RPMI8226 (cell line): ENCODE results near the gene CIB4.

ENCODE experiments used
- DNase-seq: peaks from one replicate; pipeline ENCODE4 v3.0.0-alpha.2; 2015

The CIB4 gene

DNA sequence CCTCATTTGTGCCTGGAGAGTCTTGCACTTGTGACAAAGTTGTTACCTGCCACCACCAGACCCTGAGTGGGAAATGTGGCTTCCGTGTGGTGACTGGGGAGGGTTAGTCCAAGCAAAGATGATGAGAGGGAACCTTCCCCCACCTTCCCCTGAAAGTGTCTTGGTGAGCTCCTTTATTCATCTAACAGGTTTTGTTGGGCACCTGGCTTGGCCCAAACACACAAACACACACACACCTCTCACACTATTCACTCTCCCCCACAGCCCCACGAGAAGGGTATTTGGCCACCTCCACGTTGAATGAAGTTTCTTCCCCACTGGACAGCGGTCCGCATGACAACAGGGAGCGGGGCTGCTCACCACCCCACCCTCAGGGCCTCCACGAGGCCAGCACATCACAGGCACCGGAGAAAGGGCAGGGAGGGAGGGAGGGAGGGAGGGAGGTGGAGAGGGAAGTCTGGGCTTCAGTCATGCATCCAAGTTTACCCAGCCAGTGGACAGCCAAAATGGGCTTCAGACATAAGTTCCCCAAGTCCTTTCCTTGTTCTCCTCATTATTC is 1.4 kb downstream of the CIB4 start:
- DNase-seq = no peak

DNA sequence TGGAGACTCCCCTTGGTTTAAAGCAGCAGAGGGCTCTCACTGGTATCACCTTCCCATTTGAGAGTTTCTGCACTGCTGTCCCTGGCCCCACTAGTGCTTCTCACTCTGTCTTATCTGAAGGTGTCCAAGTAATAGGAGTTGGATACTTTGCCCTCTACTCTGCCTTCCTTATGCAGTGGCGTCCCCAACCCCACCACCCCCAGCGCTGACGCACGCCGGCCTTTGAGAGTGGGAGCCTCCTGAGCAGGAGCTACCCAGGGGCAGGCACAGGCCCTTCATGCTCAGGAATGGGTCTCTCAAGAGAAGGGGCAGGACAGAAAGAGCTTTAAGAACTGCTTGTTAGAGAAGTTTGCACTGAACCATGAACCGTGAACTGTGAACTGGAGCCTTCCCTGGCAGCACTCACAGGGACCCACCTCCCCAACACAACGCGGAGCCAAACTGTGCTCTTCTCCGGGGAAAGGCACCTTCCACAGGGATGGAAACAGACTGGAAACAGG is 3.3 kb downstream of the CIB4 start:
- DNase-seq = no peak

DNA sequence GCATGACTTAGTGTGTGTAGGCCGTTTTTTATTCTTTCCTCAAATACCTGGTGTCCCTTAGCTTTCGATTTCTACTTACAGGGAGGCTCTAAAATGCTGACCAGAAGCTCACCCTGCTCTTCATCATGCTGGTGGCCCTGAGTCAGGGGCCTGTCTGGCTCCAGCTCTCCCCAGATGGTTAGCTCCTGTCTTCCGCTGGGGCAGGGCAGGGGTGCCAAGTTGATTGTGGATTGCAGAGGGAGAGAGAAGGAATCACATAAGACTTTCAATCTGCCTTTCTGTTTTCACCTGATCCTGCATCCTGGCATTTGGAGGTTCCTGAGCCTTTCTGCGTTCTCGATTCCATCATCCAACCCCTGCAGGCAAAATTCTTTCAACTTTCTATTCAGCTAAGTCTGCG is 4.2 kb downstream of the CIB4 start:
- DNase-seq = no peak

DNA sequence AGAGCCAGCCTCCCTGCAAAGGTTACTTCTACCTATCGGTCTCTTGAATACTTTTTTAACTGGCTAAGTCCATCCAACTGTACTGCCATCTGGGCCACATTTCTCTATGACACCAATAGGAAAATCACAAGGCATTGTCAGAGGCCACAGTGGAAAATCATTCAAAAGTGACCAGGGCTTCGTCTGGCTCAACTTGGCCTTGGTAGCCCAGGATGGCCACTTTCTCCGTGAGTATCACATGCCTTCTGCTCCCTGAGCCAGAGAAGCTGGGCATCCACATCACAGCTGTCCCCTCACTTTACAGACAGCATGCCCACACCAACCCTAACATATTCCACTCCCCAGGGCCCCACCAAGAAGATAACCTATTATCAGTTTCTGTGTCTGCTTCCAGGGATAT is 5.8 kb downstream of the CIB4 start:
- DNase-seq = no peak

DNA sequence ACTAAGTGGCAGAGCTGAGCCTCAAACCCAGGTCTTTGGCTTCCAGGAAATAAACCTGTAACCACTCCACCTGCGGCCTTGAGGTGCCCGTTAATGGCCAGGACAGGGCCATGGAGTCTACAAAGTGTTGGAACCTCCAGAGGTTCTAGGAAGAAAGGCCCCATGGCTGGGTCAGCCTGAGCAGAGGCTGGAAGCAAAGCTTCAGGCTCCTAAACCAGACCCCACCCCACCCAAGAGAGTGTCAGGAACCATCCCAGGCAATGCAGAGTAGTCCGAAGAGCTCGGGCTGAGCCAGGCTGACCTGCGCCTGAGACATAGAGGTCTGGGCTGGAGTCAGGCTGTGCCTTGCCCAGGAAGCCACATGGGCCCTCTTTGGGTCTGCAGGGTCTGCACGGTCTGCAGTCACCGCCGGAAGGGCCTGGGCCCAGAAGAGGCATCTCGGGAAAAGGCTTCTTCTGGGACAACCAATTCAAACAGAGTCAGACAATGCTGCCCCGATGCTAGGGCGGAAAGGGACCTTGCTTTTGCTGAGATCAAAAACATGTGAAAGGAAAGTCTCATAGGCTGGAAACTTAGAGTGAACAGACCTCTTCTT is 6.4 kb downstream of the CIB4 start:
- DNase-seq = no peak

DNA sequence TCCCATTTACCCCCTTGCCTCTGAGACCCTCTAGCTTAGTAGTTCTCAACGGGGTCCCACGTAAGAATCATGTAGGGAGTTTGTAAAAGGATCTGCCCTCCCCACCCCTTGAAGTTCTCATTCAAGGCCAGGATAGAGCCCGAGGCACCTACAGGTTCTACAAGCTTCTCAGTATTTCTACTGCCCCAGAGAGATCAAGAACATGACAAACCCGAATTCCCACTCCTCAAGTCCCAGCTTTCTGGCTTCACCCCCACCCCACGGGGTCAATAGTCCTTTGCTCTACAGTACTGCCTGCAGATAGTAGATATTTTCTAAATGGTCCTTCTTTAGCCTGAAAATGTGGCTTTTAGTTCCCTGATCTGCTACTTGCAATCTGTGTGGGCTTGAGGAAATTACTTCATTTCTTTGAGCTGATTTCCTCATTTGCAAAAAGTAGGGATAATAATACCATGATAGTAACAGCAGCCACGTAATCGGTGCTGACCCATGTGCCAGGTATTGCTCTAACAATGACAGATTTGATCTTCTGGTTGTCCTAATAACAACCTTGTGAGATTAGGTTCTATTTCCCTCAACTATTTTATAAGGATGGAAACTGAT is 7.1 kb downstream of the CIB4 start:
- no peak for DNase-seq

DNA sequence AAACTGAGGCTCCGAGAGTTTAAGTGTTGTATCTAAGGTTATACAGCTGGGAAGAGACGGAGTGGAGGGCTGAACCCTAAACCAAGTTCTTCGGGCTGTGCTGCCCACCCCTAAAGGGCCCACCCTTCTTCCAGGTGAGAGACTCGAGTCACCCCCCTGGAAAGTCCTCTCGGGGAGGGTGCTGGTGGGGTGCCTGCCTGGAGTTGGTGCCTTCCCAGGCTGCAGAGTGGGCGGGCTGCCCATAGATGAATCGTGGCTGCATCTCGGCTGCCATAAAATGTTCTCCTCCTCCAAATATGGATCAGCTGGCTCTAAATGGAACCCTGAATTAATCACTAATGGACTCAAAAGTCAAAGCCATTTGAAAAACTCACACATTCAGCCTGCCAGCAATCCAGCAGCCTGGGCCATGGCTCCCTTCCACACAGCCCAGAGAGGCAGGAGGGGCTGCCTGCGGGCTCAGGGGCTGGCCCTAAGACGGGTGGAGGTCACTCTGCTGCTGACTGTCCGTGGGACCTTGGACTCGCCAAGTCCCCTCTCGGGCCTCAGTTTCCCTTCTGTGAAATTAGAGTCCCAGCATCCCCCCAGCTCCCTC is 7.7 kb downstream of the CIB4 start:
- no peak for DNase-seq

DNA sequence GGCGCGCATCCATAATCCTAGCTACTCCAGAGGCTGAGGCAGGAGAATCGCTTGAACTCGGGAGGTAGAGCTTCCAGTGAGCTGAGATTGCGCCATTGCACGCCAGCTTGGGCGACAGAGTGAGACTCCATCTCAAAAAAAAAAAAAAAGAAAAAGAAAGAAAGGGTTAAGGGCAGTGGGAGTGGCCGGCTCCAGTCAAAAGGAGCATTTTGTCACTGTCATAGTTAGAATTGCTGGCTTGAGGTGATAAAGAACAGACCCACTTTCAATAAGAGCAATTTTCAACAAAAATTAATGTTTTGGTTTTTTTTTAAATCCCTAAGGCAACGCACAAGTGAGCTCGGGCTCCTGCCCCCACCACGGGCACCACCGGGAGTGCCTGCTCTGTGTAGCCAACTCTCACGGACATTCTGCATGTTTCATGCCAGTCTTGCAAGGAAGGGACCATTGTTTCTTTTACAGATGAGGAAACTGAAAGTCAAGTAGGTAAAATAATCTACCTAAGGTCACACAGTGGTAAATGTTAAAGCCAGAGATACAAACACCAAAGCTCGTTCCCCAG is 8.5 kb downstream of the CIB4 start:
- DNase-seq = no peak

DNA sequence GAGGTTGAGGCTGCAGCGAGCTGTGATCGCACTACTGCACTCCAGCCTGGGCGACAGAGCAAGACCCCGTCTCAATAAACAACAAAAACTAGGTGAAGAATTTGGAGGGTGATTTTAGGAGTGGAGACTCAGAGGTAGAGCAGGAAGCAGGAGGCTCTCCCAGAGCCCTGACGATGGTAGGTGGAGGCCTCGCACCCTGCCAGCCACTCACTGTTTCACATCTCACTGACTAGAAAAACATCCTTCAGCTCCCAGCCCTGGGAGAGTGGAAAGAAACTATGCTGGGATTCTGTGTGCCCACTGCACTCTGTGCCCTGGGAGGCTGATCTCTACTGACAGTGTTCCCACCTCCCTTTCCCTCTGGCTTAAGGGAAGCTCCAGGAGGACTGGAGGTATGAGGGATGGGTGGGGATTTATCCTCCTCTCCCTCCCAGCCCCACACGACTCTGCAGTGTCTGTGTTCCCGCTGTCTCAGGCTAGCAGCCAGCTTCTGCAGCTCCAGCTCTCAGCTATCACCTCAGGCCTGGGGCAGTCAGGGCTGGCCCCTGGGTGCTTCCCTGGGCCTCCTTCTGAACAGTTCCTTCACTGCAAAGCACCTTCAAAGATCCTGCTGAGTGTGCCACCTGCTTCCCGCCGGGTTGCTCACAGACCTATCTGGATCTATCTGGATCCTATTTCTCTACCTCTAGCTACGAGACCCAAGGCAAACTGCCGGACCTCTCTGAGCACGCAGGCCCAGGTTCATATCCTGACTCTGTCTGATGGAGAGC is 9.6 kb downstream of the CIB4 start:
- DNase-seq = no peak

DNA sequence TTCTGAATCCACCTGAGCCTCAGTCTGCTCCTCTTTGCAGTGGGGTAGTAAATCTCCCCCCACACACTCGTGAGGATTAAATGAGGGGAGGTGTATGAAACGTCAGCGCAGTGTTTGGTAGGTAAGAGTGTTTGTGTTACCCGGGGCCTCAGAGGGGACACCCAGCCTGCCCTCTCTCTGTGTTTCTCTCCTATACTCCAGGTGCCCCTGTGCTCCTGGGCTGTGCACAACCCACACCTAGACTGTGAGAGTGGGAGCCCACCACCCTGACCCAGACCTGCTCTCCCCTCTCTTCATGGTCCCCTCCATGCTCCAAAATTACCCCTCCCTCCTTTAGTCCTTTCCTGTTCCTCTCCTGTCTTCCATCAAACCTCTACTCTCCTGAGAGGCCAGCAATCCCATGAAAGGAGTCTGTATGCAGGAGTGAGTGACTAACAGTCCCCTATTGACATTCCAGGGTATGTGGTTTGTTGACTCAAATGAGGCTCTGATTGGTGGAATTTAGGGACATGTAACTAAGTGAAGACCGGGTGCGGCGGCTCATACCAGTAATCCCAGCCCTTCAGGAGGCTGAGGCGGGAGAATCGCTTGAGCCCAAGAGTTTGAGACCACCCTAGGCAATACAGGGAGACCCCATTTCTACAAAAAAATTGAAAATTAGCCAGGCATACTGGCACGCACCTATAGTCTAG is 10.4 kb downstream of the CIB4 start:
- DNase-seq = no peak

DNA sequence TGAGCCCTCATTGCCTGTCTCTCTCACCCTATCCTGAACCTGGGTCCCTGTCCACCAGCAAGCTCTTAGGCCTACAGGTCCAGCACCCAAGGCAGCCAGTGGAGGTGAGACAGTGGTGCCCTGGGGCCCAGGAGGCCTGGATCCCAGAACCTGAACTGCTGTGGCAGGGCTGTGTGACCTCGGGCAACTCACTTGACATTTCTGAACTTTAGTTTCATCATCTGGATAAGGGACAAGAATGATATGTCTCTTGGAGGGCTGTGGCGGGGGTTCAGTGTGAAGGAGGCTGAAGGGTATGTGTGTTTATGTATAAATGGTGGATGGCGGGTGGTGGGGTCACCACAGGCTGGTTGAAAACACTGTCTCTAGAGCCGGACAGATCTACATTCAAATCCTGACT is 10.9 kb downstream of the CIB4 start:
- DNase-seq = no peak

DNA sequence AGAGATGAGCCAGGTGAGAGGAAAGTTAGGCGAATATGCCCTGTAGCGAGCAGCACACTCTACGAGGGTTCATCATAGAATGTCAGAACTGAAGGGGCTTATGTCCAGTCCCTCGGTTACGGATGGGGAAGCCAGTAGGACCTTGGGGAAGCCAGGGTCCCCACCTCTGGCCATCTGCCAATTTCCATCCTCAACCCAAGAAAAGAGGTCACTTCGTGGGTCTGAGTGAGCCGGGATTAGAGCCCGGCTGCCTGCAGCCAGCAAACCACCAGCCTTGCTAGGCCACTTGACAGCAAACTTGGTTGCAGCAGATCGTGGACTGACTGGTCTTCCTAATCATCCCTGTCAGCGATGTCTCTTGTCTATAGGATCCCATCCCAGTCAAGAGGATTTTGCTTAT is 11.4 kb downstream of the CIB4 start:
- no peak for DNase-seq

DNA sequence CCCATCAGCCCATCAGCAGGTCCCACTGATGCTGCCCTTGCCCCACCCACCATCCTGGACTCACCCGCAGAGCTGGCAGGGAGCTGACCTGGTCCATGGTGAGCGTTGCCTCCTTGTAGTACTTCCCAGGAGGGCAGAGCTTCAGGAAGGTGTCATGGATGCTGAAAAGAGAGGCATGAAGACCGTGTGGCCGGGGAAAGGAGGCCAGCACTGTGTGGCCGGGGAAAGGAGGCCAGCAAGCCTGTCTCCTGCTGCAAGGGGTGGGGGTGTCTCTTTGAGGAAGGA is 11.9 kb downstream of the CIB4 start:
- no peak for DNase-seq

DNA sequence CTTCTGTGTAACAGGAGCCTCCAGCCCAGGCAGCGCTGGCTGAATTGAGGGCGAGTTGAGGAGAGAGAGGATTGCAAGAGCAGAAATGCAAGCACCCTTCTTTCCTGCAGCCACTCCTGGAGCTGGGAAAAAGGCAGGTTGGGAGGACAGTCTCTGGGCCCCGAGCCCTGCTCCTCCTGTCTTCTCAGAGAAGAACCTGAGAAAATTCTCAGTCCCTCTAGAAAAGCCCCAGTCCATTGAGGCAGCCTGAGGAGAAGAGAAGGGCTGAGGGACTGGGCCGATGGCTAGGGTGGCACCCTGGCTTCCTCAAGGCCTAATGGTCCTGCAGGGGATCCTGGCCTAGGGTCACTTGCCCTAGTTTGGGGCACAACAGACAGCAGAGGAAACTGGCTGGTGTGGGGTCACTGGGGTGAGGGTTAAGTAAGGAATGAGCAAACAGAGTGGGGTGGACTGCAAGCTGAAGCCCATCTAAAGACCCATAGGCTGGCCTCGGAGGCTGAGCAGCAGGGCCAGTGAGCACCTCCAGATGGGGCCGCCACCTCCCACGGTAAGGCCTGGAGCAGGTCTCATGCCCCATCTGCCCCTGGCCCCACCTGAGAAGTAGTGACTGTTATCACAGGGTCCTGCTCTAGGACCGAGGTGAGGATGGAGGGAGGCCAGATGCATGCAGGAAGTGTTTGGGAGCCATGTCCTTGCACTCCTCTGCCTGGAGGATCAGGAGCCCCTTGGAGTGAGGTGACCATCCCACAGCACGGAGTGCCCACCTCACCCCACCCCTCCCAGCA is 12.4 kb downstream of the CIB4 start:
- no peak for DNase-seq

DNA sequence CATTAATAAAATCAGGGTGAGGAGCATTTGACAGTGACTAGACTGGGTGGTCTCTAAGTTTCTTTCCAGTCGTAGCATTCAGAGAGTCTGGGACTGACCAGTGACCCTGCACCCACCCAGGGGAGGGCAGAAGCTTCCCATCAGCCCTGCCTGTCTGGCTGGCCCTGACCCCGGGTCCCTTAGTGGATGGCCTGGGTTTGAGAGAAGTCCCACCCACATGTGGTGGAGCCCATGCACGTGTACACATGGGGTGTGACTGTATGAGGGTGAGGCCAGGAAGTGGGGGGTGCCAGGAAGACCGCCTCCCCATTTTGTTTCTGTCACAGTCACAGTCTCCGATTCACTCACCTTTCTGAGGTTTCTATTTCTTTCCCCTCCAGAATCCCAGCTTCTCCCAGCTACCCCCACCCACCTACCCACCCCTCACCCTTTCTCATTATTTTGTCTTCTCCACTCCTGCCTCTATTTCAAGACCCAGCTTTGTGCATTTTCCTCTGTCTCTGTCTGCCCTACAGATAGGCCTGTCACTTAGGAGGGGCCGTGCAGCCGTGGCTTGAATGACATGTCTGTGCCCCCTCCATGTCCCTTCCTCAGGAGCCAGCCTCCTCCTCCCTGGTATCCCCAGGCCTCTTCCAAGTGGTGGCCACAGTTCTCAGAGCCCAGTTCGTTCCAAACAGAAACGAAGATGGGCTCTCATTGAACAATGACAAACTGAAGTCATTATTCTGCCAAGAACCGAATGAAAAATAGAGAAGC is 13.6 kb downstream of the CIB4 start:
- DNase-seq = no peak

DNA sequence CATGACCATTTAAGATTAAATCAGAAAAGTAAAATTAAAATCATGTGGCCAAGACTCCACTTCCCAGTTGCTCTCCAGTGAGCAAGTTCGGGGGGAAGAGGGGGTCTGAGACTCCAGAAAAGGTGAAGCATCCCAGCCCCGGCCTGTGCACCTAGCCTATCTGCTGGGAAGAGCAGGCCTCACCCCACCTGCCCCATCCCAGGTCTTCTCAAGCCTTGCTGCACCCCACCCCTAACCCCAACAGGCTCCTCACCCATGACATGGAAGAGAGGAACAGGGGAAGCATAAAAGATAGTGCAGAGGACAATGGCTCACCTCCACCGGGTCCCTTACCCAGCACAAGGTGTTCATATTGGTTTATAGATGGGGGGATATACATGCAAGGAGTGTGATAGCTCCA is 14.6 kb downstream of the CIB4 start:
- DNase-seq = no peak

DNA sequence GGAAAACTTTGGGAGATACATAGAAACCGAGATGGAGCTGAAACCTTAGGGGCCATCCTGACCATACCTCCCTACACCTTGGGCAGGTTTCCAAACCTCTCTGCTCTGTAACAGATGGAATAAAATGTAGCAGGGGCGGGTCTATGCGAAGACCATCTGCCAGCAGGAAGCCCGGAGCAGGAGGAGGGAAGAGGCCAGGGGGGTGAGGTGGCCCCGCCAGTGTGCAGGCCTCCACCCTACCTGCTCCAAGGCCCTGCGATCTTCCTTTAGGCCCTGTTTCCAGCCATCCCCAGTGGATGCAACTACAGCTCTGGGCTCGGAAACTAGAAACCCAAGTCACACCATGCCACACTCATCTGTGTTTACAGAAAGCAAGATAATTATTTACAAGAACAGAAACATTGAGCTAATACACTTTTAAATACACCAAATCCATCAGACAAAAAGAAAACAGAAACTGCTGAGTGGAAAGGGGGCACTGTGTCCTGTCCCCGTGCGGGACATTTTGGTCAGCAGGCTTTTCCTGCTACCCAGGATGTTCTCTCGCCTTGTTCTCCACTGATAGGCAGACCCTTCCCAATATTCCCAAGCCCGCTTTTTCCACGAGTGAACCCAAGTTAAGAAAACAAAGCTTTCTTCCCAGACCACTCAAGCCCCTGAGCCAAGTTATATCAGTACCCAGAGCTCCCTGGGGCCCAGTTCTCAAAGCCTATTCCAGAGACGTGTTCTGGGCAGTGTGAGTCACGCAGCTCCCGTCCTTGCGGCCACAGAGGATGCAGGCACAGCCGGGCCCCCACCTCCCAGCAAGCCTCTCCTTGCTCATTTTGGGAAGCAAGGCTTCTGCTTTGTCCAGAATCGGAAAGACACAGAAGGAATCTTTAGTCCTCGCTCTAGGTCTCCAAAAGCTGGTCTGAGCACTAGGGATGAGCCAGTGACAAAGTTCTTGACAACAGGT is 17.3 kb downstream of the CIB4 start:
- DNase-seq = no peak

DNA sequence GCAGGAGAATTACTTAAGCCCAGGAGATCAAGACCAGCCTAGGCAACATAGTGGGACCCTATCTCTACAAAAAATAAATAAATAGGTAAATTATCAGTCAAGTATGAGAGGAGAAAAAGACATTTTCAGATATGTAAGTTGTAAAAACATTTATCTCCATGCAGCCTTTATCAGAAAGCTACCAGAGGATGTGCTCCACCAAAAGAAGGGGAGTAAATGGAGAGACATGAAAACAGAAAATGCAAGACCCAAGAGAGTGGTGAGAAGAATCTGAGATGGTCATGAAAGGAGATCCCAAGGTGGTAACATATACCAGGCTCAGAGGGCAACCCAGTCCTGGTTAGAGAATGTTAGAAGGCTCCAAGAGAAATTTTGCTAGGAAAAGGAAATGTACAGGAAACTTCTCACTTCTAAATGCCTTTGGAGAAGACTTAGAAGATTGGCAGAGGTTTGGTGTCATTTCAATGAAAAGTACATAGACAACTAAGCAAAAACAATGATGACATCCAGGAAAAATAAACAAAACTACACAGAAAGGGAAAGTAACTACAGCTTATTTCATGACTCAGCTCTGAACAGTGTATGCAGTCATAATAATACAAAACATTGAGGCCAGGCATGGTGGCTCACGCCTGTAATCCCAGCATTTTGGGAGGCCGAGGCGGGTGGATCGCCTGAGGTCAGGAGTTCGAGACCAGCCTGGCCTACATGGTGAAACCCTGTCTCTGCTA is 19.5 kb downstream of the CIB4 start:
- no peak for DNase-seq

DNA sequence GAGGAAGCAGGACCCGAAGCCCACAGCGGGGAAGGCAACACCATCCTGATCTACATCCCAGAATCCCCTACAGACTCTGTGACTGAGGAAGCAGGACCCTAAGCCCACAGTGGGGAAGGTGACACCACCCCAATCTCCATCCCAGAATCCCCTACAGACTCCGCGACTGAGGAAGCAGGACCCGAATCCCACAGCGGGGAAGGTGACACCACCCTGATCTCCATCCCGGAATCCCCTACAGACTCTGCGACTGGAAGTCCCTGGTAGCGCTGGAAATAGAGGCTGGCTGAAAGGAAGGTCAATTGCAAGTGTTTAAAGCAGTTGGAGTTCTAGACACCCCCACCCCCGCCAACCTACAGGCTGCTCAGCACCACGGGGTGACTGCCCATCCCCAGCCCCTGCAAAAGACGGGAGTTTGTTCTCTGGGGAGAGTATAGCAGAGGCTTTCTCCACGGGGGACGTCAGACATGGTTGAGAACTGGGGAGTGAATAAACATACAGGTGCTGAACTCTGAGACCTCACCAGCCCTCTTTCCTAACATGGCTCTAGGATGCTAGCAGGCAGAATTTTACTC is 21.0 kb downstream of the CIB4 start:
- DNase-seq = no peak
